ENCODE measurements around the gene CDC42BPB.
"Not testable (repeated sequence)": the region's sequence is repeated elsewhere in the genome, so short reads cannot be mapped to it uniquely, and the experiment has no call there.

The CDC42BPB gene

DNA sequence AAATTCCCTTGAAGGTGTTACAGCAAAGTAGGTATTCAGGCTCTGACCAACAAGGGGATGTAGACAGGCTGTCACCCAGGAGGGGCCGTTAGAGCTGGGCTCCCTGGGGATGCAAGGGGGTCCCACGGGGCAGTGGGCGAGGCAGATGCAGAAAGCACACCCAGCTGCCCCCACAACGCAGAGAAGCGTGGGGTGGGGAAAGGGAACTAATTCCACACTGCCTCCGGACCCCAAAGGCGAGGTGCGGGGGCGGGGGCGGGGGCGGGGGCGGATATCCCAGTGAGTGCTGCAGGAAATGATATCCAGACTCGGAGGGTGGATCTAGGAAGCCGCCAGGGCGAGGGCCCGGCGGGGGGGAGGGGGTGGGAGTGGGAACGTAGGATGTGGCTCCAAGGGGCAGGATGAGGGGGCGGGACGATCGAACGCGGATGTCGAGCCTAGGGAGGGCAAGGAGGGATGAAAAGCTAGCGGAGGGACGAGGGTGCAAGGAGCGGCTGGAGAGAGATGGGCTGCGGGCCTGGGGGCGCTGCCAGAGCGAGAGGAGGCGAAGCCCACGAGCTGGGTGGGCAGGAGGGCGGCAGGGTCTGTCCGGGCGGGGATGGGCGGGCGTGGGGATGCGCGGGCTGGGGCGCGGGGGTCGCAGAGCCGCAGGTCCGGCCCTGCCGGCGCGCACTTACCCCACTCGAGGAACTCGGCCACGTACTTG, 874 bp downstream of the CDC42BPB start:
- DNase-seq (ENCODE audit: extremely low read depth in 1 of 2, low read depth in 1 of 2): no peak

DNA sequence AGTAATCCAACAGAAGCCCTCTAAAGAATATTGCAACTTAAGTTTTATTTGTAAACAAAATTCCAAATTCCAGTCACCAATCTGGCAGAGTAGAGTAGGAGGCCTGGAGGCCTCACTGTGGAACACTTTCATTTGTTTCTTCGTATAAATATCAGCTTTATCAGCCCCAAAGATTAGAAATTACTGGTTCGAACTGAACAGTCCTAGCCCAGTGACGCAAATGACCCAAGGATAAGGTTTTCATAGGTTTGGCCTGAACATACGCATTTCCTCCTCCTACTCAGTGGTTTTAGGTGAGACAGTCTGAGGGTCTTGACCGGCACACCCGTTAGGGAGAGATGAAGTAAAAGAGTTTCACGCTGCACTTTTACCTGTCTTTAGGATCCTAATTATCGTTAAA, 1.7 kb downstream of the CDC42BPB start:
- DNase-seq (ENCODE audit: extremely low read depth in 1 of 2, low read depth in 1 of 2): no peak

DNA sequence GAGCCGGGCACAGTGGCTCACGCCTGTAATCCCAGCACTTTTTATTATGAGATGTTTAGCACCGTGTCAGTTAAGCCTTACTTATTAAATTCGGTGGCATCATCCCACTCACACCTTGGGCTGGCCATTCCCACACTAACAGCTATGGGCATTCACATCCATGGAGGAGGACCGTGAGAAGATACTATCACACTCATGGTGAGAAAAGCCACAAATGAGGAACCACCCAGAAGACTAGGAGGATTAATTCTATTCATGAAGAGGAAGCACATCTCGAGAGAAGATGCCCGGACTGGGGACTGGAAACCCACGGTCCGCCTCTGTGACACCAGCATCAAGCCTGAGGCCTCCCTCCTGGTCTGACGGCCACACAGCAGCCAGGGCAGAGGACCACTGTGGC, 4.9 kb downstream of the CDC42BPB start:
- DNase-seq (ENCODE audit: extremely low read depth in 1 of 2, low read depth in 1 of 2): no peak

DNA sequence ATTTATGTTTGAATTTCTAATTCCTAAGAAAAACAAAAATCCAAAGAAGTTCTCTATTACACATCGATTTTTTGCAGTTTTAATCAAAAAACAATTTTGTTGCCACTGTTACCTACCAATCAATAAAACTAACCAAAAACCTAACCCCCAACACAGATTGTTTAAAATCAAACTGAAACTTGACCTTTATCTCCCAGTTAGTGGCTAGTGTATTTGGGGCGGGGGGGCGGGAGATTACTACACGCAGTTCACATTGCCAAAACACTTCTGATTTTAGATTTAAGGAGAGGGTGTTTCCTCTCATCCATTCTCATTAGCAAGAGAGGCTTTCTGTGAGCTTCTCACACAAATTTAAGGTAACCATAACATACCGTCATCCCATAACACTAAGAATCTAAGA, 6.4 kb downstream of the CDC42BPB start:
- no peak for DNase-seq (ENCODE audit: extremely low read depth in 1 of 2, low read depth in 1 of 2)

DNA sequence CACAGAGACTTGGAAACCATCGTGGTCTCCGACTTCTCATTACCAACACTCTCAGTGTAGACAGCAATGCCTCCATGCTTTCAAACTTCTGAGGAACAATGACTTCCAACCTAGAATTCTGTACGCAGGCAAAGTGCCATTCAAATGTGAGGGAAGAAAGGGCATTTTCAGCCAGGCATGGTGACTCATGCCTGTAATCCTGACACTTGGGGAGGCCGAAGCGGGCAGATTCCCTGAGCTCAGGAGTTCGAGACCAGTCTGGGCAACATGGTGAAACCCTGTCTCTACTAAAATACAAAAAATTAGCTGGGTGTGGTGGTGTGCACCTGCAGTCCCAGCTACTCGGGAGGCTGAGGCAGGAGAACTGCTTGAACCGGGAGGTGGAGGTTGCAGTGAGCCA, 9.9 kb downstream of the CDC42BPB start:
- DNase-seq (ENCODE audit: extremely low read depth in 1 of 2, low read depth in 1 of 2): not testable (repeated sequence)

DNA sequence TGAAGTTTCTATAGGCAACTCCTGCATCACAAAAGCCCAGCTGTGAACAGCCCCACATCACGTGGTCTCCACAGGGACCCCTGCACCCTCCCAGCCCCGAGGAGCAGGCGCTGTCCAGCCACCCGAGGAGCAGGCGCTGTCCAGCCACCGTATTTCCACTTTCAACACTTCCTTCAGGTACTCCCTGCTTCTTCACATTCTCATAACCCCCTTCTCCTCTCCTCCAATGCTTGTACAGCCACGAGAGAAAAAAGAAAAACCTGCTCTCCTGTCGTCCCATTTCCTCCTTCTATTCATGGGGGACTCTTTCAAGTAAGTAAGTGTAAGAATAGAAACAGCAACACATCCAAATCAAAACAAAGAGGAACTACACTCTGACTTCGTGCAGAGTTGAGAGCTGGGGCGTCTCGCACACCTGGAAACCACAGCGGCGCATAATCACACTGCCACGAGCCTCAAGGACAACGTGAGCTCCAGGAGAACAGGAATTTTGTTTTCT, 11.9 kb downstream of the CDC42BPB start:
- DNase-seq (ENCODE audit: extremely low read depth in 1 of 2, low read depth in 1 of 2): no peak

DNA sequence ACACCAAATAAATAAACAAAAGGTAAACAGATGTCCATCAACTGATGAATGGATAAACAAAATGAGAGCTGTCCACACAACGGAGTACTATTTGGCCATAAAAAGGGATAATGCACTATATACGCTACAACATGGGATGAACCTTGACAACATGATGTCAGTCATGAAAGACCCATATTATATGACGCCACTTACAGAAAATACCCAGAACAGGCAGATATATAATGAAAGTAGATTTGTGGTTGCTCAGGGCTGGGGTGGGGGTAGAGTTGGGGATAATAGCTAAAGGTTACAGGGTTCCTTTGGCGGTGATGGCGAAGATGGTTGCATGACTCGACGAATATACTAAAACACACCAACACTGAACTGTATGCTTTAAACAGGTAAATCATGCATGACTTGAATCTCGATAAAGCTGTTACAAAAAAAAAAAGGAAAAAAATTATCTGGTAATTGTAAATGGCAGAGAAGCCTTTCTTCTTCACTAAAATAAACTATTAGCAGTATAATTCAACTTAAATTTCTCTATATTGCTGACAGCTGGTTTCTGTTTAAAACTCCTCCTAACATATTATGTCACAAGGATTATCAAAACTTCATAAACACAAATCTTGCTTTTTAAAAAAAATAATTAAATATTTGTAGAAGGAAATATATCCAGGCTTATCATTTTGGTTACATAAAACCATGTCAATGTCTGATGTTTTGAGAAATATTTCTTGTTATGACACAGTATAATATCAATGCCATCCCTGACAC, 13.9 kb downstream of the CDC42BPB start:
- no peak for DNase-seq (ENCODE audit: extremely low read depth in 1 of 2, low read depth in 1 of 2)

DNA sequence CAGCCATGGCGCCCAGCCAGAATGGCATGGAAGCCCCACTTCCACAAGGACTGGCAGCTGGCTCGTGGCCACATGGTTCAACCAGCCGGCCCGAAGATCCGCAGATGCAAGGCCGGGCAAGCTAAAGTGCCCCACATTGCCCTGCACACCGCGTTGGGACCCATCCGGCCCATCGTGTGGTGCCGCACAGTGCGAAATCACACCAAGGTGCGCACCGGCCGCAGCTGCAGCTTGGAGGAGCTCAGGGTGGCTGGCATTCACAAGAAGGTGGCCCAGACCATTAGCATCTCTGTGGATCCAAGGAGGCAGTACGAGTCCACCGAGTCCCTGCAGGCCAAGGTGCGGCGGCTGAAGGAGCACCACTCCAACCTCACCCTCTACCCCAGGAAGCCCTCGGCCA, 15.9 kb downstream of the CDC42BPB start:
- DNase-seq (ENCODE audit: extremely low read depth in 1 of 2, low read depth in 1 of 2): no peak

DNA sequence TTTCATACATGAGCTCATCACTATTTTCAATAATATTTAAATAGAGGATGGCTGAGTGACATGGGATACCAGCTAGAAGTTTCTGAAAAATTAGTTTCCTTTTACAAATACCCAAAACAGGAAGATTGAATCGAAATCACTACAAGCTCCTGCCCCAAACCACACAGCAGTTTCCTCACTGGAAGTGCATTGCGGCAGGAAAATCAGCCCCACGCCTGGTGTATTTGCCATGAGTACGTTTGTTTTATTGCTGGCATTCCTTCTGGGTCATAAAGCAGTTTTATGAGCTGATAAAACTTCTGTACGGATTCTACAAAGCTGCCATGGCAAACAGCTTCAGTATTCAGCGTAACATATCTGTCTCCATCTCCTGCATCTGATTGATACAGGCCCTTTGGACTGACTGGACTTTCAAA, 23.7 kb downstream of the CDC42BPB start:
- no peak for DNase-seq (ENCODE audit: extremely low read depth in 1 of 2, low read depth in 1 of 2)

DNA sequence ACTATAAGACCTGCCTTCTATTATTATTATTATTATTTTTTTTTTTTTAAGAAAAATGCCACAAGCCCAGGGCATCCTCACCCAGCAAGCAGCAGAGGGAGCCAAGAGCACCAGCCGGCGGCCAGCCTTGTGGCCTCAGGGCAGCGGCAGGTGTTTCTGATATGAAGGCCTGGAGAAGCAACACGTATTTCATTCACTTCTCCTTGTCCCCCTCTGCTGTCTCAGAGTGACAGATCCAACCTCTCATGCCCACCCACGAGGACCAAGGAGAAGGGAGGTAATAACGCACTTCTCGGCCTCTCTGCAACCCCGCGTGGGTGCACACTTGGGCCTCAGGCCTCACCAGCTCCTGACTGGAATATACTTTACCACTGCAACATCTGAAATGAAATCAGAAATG, 25.4 kb downstream of the CDC42BPB start:
- no peak for DNase-seq (ENCODE audit: extremely low read depth in 1 of 2, low read depth in 1 of 2)

DNA sequence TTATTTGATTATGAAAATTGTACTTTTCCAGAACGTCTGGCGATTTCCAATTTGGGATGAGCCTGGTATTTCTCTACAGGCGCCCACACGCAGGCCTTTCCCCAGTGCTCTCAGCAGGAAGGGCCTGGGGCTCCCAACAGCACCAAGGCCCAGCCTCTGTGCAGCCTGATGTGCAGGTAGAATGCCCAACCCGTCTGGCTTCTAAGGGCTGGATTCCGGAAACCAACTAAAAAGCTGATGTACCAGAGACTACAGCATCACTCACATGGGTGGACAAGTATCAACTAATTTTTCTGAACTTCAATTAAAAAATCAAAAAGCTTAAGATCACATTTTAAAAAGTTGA, 25.8 kb downstream of the CDC42BPB start:
- DNase-seq (ENCODE audit: extremely low read depth in 1 of 2, low read depth in 1 of 2): no peak

DNA sequence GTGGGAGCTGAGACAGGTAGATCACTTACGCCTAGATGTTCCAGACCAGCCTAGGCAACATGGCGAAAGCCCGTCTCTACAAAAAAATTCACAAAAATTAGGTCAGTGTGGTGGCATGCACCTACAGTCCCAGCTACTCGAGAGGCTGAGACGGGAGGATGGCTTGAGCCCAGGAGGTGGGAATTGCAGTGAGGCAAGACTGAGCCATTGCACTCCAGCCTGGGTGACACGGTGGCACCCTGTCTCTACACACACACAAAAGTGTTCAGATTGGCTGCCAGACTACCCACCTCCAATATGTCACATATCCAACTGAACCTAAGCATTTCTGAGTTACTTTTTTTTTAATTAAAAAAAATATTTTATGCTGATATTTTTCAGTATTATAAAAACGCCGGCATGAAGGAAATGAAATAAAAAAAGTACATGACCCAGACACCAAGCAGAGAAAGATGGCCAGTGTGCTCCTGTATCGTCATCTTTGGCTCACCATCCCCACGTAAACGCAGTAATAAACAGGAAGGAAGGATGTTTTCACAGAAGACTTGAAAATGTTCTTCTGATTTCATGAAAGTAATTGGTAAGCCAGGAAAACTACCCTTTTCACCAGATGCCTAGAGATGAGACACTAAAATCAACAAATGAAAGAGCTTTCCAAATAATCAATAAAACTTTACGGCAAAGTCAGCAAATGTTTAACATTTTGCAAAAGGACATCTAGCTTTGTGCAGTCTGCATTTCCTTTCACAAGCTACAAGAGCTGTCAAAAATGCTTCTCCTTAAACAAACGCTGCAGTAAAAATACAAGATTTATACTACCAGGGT, 26.4 kb downstream of the CDC42BPB start:
- no peak for DNase-seq (ENCODE audit: extremely low read depth in 1 of 2, low read depth in 1 of 2)

DNA sequence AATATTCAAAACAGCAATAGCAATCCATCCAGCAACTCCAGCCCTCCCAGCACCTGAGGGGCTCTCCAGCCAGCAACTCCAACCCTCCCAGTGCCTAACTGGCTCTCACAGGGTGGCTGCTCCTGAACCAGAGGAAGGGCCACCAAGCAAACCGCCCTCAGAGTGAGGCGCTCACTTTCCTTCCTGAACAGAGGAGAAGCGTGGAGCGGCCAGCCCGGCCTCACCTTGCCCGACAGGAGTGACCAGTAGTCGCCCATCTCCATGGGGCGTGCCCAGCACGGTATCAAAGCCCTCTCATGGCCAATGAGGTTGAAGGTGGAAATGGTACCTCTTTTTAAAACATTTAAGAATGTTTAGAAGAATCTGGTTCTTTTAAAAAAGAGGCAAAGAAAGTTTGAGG, 27.4 kb downstream of the CDC42BPB start:
- no peak for DNase-seq (ENCODE audit: extremely low read depth in 1 of 2, low read depth in 1 of 2)

DNA sequence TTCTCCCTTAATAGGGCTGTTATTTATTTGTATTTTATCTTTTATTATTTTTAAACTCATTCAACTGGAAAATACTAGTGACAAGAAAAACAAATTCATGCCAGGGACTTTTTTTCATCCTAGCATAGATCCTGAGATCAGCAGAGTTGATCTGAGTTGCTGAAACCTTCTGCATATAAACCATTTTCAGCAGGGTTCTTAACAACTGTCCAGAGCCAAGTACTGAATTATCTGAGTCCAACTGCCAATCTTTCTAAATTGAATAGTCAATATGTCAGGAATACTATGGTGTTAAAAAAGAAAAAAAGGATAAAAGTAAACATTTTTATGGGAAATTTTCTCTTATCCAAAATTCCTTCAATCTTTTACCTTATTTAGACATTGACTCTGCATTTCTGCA, 28.6 kb downstream of the CDC42BPB start:
- no peak for DNase-seq (ENCODE audit: extremely low read depth in 1 of 2, low read depth in 1 of 2)

DNA sequence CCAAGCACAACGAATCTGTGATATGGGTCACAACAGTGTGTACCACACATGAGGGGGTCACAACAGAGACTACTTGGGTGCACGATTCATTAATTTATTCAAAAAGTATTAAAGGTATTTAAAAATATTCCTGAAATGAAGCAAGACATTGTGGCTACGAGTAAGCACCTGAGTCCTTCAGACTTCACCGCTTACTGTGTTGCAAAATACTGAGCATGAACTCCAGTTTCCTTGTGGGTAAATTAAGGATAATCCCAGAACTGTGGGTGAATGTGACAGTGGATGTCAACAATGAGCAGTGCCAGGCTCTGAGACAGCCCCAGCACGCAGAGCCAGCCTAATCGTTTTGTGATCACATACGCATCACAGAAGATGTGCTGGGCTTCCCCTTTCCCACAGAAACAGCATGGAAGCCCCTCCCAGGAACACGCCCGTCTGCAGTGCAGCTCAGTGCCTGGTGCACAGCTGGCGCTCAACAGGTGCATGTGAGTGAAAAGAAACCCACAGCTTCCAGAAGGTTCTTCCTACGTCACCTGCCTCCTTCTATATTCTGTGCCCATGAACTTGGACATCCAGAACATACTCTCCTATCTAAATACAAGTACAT, 29.1 kb downstream of the CDC42BPB start:
- DNase-seq (ENCODE audit: extremely low read depth in 1 of 2, low read depth in 1 of 2): no peak

DNA sequence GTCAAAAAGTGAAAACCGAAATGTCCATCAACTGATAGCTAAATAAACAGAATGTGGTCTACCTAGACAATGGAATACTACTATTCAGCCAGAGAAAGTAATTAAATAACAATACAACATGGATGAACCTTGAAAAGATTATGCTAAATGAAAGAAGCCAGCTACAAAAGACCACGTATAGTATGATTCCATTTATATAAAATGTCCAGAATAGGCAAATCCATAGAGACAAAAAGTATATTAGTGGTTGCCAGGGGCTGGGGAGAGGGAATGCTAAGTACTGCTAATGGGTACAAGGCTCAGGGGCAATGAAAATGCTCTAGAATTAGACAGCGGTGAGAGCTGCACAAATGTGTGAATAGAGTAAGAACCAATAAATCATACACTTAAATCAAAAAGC, 29.9 kb downstream of the CDC42BPB start:
- DNase-seq (ENCODE audit: extremely low read depth in 1 of 2, low read depth in 1 of 2): no peak

DNA sequence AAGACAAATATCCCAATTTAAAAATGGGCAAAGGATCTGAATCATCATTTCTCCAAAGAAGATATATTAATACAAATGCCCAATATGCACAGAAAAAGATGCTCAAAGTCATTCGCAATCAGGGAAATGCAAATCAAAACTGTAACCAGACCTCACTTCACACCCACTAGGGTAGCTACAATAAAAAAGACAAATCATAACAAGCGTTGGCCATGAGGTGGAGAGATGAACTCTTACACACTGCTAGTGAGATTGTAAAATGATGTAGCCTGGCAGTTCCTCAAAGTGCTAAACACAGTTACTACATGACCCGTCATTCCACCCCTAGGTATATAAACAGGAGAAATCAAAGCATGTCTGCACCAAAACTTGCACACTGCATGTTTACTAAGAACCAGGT, 30.4 kb downstream of the CDC42BPB start:
- no peak for DNase-seq (ENCODE audit: extremely low read depth in 1 of 2, low read depth in 1 of 2)

DNA sequence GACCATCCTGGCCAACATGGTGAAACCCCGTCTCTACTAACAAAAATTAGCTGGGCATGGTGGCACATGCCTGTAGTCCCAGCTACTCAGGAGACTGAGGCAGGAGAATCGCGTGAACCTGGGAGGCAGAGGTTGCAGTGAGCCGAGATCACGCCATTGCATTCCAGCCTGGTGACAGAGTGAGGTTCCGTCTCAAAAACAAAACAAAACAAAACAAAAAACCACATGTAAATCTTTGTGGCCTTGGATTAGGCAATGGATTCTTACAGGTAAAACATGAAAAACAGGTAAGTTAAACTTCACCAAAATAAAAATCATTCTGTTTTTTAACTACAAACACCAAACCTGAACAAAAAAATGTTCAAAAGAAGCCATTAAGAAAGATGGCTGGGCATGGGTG, 31.2 kb downstream of the CDC42BPB start:
- not testable (repeated sequence) for DNase-seq (ENCODE audit: extremely low read depth in 1 of 2, low read depth in 1 of 2)

DNA sequence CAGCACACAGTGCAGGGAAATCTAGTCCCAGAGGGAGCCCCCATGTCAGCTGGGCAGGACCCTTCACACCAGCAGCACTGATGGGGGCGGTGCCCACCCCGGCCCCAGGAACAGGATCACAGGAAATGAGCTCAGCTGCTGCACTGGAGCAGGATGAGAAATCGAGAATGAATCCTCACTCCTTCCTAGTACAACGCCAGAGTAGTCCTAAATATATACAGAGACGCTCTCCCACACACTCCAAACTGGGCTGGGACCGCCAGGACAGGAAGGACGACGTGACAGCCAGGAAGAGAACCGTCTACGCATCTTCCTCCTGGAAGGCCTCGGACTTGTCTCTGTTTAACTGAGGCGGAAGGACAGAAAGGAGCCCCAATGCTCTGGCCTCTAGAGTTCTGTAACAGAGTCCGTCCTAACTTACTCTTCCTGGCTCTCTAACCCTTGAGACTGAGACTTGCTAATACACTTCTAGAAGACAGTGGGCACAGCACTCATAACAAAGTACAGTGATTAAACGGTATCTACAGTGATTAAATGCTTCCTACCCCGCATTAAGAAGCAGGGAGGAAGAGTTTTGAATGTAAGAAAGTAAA, 33.4 kb downstream of the CDC42BPB start:
- DNase-seq (ENCODE audit: extremely low read depth in 1 of 2, low read depth in 1 of 2): no peak

DNA sequence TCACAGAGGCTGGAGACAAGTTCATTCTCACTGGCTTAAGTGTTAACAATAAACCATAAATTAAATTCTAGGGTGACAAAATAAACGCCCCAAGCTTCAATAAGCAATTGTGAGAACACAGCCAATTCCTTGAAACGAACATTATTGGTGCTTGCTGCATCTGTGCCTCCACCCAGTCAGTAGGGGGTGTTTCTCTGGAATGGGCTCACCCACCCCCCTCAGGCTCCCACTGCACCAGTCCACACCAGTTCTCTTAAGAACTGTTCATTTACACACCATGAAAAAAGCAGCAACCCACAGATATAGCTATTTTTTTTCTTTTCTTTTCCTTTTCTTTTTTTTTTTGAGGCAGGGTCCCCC, 34.7 kb downstream of the CDC42BPB start:
- no peak for DNase-seq (ENCODE audit: extremely low read depth in 1 of 2, low read depth in 1 of 2)
